ENCODE measurements around the gene EHF. TPM values are rescaled to one million over a fixed set of nuclear protein-coding genes. Genes with fewer than 3 reads are reported as not detected.

The EHF gene
- polyA plus RNA-seq, 1 of the 3 experiments (the other 2 are of a cell fraction), result not detected

- Histone ChIP-seq H3K36me3 (replicated peaks in 1 of 2; ENCODE audit: control insufficient read depth in 1 of 2, insufficient read depth in 2 of 2, low read length in 1 of 2) (no peaks in the 10 kb centered on the region), H3K4me1 (ENCODE audit: control insufficient read depth in 1 of 2, insufficient read depth in 2 of 2, low read depth in 1 of 2, low read length in 1 of 2) (peaks cover 3 to 10% of the 10 kb centered on the region in 2 experiments; a peak in 2 of 4 replicates), H3K27ac (ENCODE audit: low read depth in 2 of 2, low read length in 1 of 2) (no peak overlapping the region), H4K20me1 (ENCODE audit: insufficient read depth) (no peaks in the 10 kb centered on the region), H2AFZ (ENCODE audit: low read depth) (no peak overlapping the region), H3K79me2 (ENCODE audit: insufficient read depth) (no peaks in the 10 kb centered on the region), H3K4me2 (no peak overlapping the region), H3K9me3 (no peaks in the 10 kb centered on the region), H3K27me3 (ENCODE audit: insufficient read depth) (no peaks in the 10 kb centered on the region), H3K9ac (no peak overlapping the region), H3K4me3 (ENCODE audit: low read depth in 2 of 2, low read length in 1 of 2) (no peak overlapping the region), H3F3A (replicated peaks; ENCODE audit: insufficient read depth) (no peaks in the 10 kb centered on the region), H3K9me2 (no peaks in the 10 kb centered on the region)
- TF ChIP-seq CTCF (IDR thresholded peaks at IDR 0.05) (no peak), YY1 (IDR thresholded peaks at IDR 0.05; ENCODE audit: low read depth) (no peak)
- no peak for DNase-seq
- WGBS (ENCODE audit: low lambda C conversion rate), result 79% methylated on average over 6 of the region's 6 CpGs
- POLR2A ChIA-PET, result no interaction called here
- CTCF ChIA-PET, result interaction anchor here (1.1 kb wide), 1 partner anchor 18 kb away, joined by 3 read pairs; no protein-coding TSS in a partner anchor
These were observed 15.2 kb upstream of the EHF start for GRCh38 chr11:34605481-34606325.

GRCh38 chr11:34606326-34607120 is 14.4 kb upstream of the EHF start:
- no peaks in the 10 kb centered on the region for H3K79me2 ChIP-seq (ENCODE audit: insufficient read depth)
- no peaks in the 10 kb centered on the region for H3K36me3 ChIP-seq (replicated peaks in 1 of 2; ENCODE audit: control insufficient read depth in 1 of 2, insufficient read depth in 2 of 2, low read length in 1 of 2)
- H3K9me2 ChIP-seq, result no peaks in the 10 kb centered on the region
- ChIA-PET CTCF (interaction anchor here (1.1 kb wide), 1 partner anchor 19 kb away, joined by 3 read pairs; no protein-coding TSS in a partner anchor), POLR2A (no interaction called here)
- no peaks in the 10 kb centered on the region for H4K20me1 ChIP-seq (ENCODE audit: insufficient read depth)
- no peaks in the 10 kb centered on the region for H3K27me3 ChIP-seq (ENCODE audit: insufficient read depth)
- no peak overlapping the region for H2AFZ ChIP-seq (ENCODE audit: low read depth)
- H3K4me2 ChIP-seq, result no peak overlapping the region
- TF ChIP-seq REST (IDR thresholded peaks at IDR 0.05; ENCODE audit: low read depth, low read length) (no peak), RCOR1 (IDR thresholded peaks at IDR 0.05; ENCODE audit: low read length) (no peak), RXRA (IDR thresholded peaks at IDR 0.05; ENCODE audit: borderline replicate concordance, low read depth) (no peak), CHD2 (IDR thresholded peaks at IDR 0.05; ENCODE audit: low read length, partially characterized antibody) (no peak), IRF3 (IDR thresholded peaks at IDR 0.05; ENCODE audit: low read depth, low read length) (no peak), GATA2 (CRISPR knock-in tag; IDR thresholded peaks at IDR 0.05) (no peak), FOSL2 (IDR thresholded peaks at IDR 0.05; ENCODE audit: borderline replicate concordance, low read depth) (no peak), MXI1 (IDR thresholded peaks at IDR 0.05; ENCODE audit: low read depth, low read length) (no peak), JUND (IDR thresholded peaks at IDR 0.05) (no peak), NFIC (IDR thresholded peaks at IDR 0.05; ENCODE audit: borderline replicate concordance) (no peak), EZH2phosphoT487 (IDR thresholded peaks at IDR 0.05; ENCODE audit: borderline replicate concordance, low read depth) (no peak), PBX3 (IDR thresholded peaks at IDR 0.05) (no peak), NRF1 (IDR thresholded peaks at IDR 0.05; ENCODE audit: low read depth, low read length) (no peak), FOXJ3 (CRISPR knock-in tag; IDR thresholded peaks at IDR 0.05) (no peak)
- no peaks in the 10 kb centered on the region for H3F3A ChIP-seq (replicated peaks; ENCODE audit: insufficient read depth)
- no peak overlapping the region for H3K9ac ChIP-seq
- H3K4me1 ChIP-seq (ENCODE audit: control insufficient read depth in 1 of 2, insufficient read depth in 2 of 2, low read depth in 1 of 2, low read length in 1 of 2), result peaks cover 0 to 2% of the 10 kb centered on the region in 2 experiments; a peak in 1 of 4 replicates
- no peak overlapping the region for H3K27ac ChIP-seq (ENCODE audit: low read depth in 2 of 2, low read length in 1 of 2)
- no peak overlapping the region for H3K4me3 ChIP-seq (ENCODE audit: low read depth in 2 of 2, low read length in 1 of 2)
- DNase-seq, result no peak
- H3K9me3 ChIP-seq, result no peaks in the 10 kb centered on the region
- WGBS (ENCODE audit: low lambda C conversion rate), result 34% methylated on average over 4 of the region's 4 CpGs

Data from SK-N-SH (cell line).